Non-pigmented ciliary epithelial cell (primary cell): ENCODE data around the gene NTRK2.

Source experiments
- DNase-seq: peaks from one replicate; pipeline ENCODE4 v3.0.0-alpha.2; 2010; ENCODE audit warnings: low read depth

Gene NTRK2

GRCh38 chr9:84780385-84780784, 110.9 kb downstream of the NTRK2 start:
- DNase-seq: no peak

DNA sequence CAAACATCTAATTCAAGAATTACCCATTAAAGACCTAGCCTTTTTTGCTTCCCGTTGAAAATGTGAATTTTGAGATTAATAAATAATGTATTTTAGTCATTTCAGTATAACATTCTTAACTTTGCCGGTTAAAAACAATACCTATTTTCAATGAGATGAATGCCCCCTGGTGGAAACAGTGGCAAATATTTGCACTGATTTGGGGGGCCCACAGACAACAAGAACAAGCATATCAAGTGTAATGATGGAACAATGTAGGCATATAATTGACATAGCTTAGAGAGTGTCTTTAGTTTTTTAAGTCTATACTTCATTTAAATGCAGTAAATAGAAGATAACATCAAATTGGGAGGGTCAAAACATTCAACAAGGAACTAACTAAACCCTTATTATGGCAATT, 111.9 kb downstream of the NTRK2 start:
- DNase-seq: no peak

GRCh38 chr9:84781931-84782866, 112.7 kb downstream of the NTRK2 start:
- DNase-seq: no peak

DNA sequence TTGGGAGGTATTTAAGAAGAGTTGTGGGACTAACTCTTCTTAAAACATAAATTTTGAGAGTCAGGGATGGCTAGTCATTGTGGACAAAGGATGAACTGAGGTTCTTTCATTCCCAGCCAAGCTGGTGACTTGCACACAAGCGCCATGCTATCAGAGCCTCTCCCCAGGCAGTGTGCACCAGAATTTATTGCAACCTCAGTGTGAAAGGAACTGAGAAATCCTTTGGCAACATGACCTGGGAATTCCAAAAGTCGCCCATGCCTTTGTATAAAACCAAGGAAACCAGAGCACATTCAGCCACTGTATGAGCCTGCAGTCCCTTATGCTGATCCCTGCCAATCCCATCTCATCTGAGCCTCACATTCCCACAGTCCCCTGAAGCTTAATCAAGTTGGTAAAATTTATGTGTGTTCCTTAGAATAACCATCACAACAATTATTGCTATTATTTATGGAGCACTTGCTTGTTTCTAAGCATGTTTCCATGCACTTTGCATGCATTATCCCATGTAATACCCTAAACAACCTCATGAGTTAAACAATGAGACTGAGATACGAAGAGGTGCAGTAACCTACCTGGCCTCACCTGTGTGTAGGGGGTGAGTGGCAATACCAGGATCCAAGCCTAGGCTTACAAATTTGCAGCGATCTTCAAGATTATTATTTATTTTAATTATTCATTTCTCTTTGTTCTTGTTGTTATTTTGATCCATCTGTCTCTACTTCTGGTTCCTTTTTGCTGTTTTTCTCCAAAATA, 116.4 kb downstream of the NTRK2 start:
- no peak for DNase-seq

DNA sequence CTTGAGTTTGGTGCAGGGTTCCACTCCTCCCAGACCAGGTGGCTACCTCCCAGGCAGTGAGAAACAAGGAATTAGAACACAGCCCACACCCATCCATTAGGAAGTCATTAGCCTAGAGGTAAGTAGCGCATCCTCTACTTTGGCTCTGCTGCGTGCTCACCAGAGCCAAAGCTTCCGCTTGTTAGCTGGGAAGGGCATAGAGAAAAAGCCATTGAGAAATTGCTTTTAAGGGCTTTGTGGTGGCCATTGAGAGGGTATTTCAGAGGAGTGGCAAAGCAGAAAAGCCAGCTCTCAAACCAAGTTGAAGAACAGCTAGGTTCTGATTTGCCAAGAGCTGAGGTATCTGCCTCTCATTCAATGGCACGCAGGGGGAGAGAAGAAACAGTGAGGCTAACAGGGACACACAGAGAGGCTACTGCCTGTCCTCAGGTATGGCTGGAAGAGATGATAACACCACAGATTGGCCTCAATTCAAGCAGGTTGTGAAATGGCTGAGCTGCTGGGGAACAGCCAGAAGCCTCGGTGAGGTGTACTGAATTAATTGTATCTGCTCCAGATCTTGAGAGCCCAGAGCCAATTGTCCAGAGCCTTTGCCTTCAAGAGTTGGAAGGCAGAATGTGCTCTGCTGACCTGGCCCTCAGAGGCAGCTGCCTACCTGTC, 119.4 kb downstream of the NTRK2 start:
- DNase-seq: no peak

DNA sequence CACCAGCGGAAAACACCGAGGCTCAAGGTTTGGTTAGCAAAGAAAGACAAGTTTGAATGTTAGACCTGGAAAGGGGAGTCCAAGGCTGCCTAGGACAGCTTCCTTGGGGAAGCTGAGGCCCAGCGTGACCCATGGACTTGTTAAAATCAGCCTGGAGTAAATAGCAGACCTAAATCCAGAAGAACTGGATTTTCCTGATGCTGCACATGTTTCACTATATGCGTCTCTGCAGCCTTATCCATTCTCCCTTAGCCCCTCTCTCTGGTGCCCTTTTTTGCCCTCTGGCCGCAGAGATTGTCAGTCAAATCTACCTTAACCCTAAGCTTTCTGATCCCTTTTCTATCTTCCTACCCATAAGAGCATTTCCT, 119.9 kb downstream of the NTRK2 start:
- DNase-seq: no peak

DNA sequence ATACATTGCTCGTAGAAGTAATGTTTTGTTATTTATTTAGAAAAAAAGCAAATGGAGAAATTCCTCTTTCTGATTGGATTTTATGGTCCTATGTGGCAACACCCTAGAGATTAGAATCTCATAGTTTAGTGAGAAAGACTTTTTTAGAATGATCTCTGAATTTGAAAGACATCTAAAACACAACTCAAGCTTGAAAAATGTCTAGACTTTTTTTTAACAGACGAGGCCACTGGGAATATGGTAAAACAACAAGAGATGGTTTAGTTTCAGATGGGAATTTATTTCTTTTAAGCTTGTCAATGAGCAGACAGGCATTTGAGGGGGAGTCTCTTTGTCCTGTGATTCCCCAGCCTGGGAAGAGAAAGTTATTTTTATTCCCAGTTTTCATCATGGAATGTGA, 122.1 kb downstream of the NTRK2 start:
- DNase-seq: no peak

- no peak for DNase-seq
Measured at GRCh38 chr9:84793251-84793650, 123.7 kb downstream of the NTRK2 start.

GRCh38 chr9:84794981-84795637, 125.6 kb downstream of the NTRK2 start:
- DNase-seq: no peak

DNA sequence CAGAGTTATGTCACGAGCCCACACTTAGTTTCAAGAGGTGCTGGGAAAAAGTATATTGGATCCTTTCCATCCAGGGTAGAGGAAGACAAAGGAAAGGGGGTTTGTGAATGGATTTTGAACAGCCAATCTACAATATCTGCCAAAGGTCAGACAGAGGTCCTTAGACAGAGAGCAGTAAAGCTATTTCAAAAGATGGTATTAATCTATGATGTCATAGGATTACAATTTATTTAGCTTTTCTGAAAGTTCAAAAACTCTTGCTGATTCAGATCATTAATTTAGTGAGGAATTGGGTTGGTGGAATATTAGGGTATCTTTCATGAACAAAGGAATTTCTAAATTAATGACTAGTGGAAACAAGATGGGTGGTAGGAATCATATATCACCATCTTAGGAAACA, 126.9 kb downstream of the NTRK2 start:
- DNase-seq: no peak

GRCh38 chr9:84799251-84799650, 129.7 kb downstream of the NTRK2 start:
- no peak for DNase-seq

DNA sequence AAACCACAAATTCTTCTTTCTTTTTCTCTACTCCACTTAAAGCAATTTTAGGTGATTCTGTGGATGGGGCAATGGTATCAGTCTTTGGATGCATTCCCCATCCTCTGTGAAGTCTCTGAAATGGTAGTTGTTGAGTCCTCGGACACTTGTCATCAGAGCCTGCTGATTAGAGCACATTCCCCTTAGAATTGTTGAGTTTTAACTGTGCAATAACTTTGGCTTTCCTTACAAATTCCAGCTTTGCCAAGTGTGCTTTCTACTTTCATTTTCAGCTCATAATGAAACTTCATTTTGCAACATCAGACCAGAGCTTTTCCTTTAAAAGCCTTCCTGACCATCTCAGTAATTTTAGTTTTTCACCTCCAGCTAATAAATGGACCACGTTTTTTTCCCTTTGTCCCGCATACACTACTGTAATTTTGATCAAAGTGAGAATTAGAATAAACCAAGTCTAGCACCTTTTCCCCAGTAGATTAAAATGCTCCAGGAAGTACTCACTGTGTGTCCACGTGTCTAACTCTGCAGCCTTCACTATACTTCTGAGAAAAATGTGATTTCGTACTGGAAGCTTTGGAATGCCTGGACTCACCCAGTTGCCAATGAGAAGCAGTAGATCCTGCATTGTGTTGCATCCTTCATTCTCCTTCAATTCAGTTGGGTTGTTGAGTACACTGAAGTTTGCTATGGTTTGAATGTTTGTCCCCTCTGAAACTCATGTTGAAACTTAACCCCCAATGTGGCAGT, 135.6 kb downstream of the NTRK2 start:
- DNase-seq: no peak

GRCh38 chr9:84807431-84807830, 137.9 kb downstream of the NTRK2 start:
- DNase-seq: no peak

GRCh38 chr9:84807870-84808390, 138.4 kb downstream of the NTRK2 start:
- DNase-seq: no peak

DNA sequence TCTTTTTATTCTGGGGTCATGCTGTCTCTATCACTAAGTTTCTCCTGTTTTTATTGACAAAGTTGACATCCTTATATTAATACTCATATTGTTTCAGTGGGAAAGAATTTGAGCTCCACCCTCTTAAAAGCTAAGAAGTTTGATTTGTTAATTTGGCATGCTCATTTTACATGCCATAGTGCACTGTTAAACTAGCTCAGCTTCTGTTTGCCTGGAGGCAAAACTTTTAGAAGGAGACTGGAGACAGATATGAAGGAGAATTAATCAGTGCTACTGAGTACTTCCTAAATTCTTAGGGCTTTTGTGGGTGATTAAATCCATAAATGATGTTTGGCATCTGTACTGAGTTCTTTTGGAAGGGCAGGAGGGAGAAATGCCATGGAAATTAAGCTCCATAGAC, 138.9 kb downstream of the NTRK2 start:
- DNase-seq: no peak

DNA sequence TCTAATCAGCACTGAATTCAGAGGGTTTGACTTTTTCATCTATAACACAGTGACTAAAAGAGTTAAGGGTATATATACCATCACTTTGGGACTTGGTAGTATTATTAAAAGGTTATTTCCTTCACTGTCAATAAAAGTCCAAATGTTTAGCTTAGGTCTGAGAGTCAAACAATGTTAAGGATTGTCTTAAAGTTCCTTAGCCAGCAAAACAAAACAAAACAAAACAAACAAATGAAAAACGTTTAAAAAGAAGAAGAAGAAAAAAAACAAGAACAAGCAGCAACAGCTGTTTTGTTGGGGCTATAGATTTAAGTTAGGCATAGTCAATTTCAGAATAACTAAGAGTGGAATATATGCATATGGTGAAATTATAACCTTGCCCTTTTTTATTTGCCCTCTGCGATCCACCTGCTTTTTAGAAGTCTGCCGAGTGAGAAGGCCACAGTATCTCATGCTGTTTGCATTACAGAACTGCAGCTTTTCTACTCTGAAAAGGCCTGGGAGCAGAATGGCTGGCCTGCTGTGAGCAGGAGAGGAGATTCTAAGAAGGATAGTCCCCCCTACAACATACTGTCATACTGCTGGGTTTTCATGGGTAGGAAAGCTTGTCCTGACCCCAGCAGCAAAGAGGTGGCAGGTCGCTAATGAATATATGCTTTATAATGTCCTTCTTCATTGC, 141.7 kb downstream of the NTRK2 start:
- DNase-seq: no peak

DNA sequence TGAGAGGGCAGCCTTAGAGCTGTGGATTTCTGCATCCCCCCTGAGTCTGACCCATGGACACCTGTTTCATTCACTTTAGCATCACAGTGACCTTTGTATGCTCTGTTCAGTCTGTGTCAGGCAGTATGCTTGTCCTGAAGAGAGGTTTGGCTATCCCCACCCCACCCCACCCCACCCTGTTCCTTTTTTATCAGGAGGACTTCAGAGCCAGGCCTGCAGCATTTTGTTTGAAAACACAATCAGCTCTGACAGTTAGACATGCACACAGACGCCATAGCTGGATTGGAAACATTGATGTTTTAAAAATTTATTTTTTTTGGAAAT, 142.2 kb downstream of the NTRK2 start:
- DNase-seq: no peak

DNA sequence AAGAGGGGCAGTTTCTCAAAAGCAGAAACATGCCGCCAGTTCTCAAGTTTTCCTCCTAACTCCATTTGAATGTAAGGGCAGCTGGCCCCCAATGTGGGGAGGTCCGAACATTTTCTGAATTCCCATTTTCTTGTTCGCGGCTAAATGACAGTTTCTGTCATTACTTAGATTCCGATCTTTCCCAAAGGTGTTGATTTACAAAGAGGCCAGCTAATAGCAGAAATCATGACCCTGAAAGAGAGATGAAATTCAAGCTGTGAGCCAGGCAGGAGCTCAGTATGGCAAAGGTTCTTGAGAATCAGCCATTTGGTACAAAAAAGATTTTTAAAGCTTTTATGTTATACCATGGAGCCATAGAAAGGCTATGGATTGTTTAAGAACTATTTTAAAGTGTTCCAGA, 142.8 kb downstream of the NTRK2 start:
- no peak for DNase-seq

GRCh38 chr9:84812847-84813246, 143.3 kb downstream of the NTRK2 start:
- no peak for DNase-seq

- no peak for DNase-seq
Measured at GRCh38 chr9:84815554-84815953, 146.0 kb downstream of the NTRK2 start.

DNA sequence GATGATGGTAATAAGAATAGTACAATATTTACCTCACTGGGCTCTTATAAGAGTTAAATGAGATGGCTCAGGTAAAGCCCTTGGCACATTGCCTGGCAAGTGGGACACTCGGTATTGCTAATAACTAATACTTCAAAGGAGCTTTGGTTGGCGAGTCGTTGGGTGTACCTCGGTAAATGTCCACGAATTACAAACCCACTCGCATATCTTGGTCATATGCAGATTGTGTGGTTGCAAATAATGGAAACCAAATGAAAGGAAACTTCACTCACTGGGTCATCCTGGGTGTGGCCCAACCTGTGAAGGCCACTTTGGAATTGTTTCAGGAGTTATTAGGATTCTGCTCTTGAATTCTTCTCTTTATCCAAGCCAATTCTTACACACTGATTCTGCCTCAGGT, 147.5 kb downstream of the NTRK2 start:
- no peak for DNase-seq
